Lung (tissue), 12 donors: Measurements from ENCODE around the gene LCLAT1. TPM values are rescaled to one million over a fixed set of nuclear protein-coding genes. Genes with fewer than 3 reads are reported as not detected.

Experiments
- ATAC-seq: fragments of 200-7000 bp; cut with Tn5 transposase; one replicate; pipeline ENCODE4 v1.9.1; 2020; ENCODE audit warnings: moderate number of reproducible peaks; ENCODE audit not compliant: insufficient read depth, low FRiP score
- DNase-seq, 3 donors: peaks; one replicate each; pipeline ENCODE4 v3.0.0-alpha.2; 2013 to 2017
- H3K27ac ChIP-seq, 2 donors: one replicate each; pipeline ENCODE4 v1.5.1; 2013; ENCODE audit warnings: mild to moderate bottlenecking in 2 of 2, moderate library complexity in 2 of 2, control low read depth in 1 of 2, inconsistent platforms in 1 of 2, low read depth in 1 of 2, low read length in 1 of 2
- H3K27me3 ChIP-seq, 3 donors: one replicate each; pipeline ENCODE4 v1.5.1; 2013; ENCODE audit warnings: low read length in 2 of 3; ENCODE audit not compliant: control insufficient read depth in 3 of 3, insufficient read depth in 3 of 3
- H3K36me3 ChIP-seq, 4 donors: one replicate each; pipeline ENCODE4 v1.5.1; 2013; ENCODE audit warnings: low read length in 4 of 4, mild to moderate bottlenecking in 1 of 4, moderate library complexity in 1 of 4; ENCODE audit not compliant: control insufficient read depth in 4 of 4, insufficient read depth in 4 of 4
- H3K4me1 ChIP-seq, 5 donors: one replicate each; pipeline ENCODE4 v1.5.1; 2013; ENCODE audit warnings: low read length in 5 of 5, mild to moderate bottlenecking in 2 of 5, moderate library complexity in 1 of 5; ENCODE audit not compliant: control insufficient read depth in 5 of 5, insufficient read depth in 5 of 5
- H3K4me3 ChIP-seq: one replicate; pipeline ENCODE4 v1.5.1; 2013; ENCODE audit warnings: mild to moderate bottlenecking, control low read depth, moderate library complexity
- H3K9ac ChIP-seq, 2 donors: one replicate each; pipeline ENCODE4 v1.5.1; 2013; ENCODE audit warnings: low read length in 2 of 2, control low read depth in 1 of 2; ENCODE audit not compliant: insufficient read depth in 1 of 2
- H3K9me3 ChIP-seq, 4 donors: one replicate each; pipeline ENCODE4 v1.5.1; 2013; ENCODE audit warnings: low read length in 3 of 4, mild to moderate bottlenecking in 1 of 4, moderate library complexity in 1 of 4; ENCODE audit not compliant: control insufficient read depth in 4 of 4, insufficient read depth in 3 of 4
- CTCF ChIP-seq: IDR thresholded peaks from 2 replicates; pipeline ENCODE4 v1.5.1; 2012; ENCODE audit warnings: mild to moderate bottlenecking; ENCODE audit errors: control extremely low read depth, extremely low read depth
- WGBS, 2 donors: extraction: QIAGEN DNeasy Blood & Tissue Kit; methylation state at CpG; one replicate each; pipeline ENCODE4 v1.1.7; 2013; 5-methylcytosine and 5-hydroxymethylcytosine counted together
- polyA plus RNA-seq, 2 donors: library from polyadenylated mRNA; stranded (reverse); fragments of 200-250 nt; gene quantifications; one replicate each; pipeline ENCODE4 v1.2.1, GENCODE V29; 2013
- total RNA-seq, 2 donors: library from RNA; depleted of rRNA in 1 of 2; stranded (reverse); fragments of >200 nt in 1 of 2; gene quantifications; one replicate each; pipeline ENCODE4 v1.2.1, GENCODE V29; 2014 to 2021
- donor health status: control.
- donor health status: control.
- donor health status: Bipolar disorder and iron deficiency.
- donor health status: healthy.
- donor health status: DM: yes; HTN: yes; CAD: no.

LCLAT1 gene
- total and polyA plus RNA-seq, 4 donors = 2.4 to 24.2 (median 10.8) TPM

- H3K9ac ChIP-seq = peak overlapping the region; percentile 34 to 56
- peak overlapping the region; percentile 77 to 93 for H3K27ac ChIP-seq
- peaks cover 0 to 11% (median 0%) of the 10 kb centered on the region in 4 donors for H3K36me3 ChIP-seq
- peak in 2 of 3 donors; percentile 38 to 47 for DNase-seq
- 2 to 4% methylated on average over 12 of the region's 12 CpGs for WGBS, 2 donors
- peaks cover 0 to 16% (median 2%) of the 10 kb centered on the region in 5 donors for H3K4me1 ChIP-seq
- no peak for TF ChIP-seq CTCF
- peak; percentile 38 for ATAC-seq
- no peaks in the 10 kb centered on the region for H3K27me3 ChIP-seq
- H3K9me3 ChIP-seq = no peaks in the 10 kb centered on the region
- H3K4me3 ChIP-seq = peak overlapping the region; percentile 64
These were observed 371 bp upstream of the LCLAT1 start for GRCh38 chr2:30446602-30447148.

DNA sequence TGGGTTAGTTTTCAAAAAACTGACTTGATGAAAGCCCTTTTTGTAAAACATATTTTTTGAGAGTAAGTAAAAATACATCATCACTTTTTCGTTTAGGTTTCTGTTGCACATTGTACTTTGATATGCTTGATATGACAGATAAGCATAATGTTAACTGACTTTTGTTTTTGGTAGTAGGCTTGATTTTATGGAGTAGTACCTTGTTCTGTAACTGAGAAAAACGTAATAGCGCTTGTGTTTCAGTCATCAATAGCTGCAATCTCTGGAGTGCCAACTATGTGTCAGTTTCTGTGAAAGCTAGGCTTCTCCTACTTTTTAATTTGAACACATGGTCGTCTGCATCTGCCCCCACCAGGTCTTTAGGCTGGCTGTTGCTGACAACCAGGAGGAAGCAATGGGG is 1.3 kb downstream of the LCLAT1 start:
- Histone ChIP-seq H3K27ac (peak overlapping the region in 1 of 2 donors; percentile 12), H3K4me1 (peaks cover 0 to 16% (median 8%) of the 10 kb centered on the region in 5 donors), H3K36me3 (peaks cover 0 to 11% (median 0%) of the 10 kb centered on the region in 4 donors), H3K9ac (peak overlapping the region in 1 of 2 donors; percentile 81), H3K9me3 (no peaks in the 10 kb centered on the region), H3K4me3 (peak overlapping the region; percentile 24), H3K27me3 (no peaks in the 10 kb centered on the region)
- WGBS, 2 donors = 70 to 75% methylated on average over 4 of the region's 4 CpGs
- DNase-seq (no peak), ATAC-seq (no peak)
- TF ChIP-seq CTCF = no peak

GRCh38 chr2:30448866-30449265 is 1.8 kb downstream of the LCLAT1 start:
- 92 to 94% methylated on average over 2 of the region's 2 CpGs for WGBS, 2 donors
- peaks cover 0 to 11% (median 0%) of the 10 kb centered on the region in 4 donors for H3K36me3 ChIP-seq
- no peaks in the 10 kb centered on the region for H3K9me3 ChIP-seq
- ATAC-seq (no peak), DNase-seq (no peak)
- H3K4me1 ChIP-seq = peaks cover 0 to 16% (median 9%) of the 10 kb centered on the region in 5 donors
- H3K27ac ChIP-seq = no peak overlapping the region
- H3K27me3 ChIP-seq = no peaks in the 10 kb centered on the region
- no peak overlapping the region for H3K4me3 ChIP-seq
- no peak overlapping the region for H3K9ac ChIP-seq
- TF ChIP-seq CTCF = no peak

DNA sequence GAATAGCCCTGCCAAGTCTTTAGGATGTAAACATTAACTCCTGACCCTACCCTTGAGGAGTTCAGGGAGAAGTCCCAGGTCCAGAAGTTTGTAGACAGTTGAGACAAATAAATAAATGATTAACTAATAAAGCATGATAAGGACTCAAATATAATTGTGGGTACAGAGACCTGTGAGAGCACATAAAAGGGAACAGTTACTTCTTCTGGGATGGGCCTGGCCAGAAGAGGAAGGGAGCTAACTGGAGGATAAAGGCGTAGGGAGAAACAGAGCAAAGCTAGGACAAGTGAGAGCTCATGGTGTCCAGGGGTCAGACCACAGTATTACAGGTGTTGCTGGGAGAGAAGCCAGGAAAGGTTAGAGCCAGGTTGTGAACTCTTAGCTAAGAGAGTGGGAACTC is 3.0 kb downstream of the LCLAT1 start:
- Histone ChIP-seq H3K36me3 (peaks cover 0 to 11% (median 0%) of the 10 kb centered on the region in 4 donors), H3K9me3 (no peaks in the 10 kb centered on the region), H3K4me1 (peaks cover 0 to 16% (median 9%) of the 10 kb centered on the region in 5 donors), H3K27ac (peak overlapping the region in 1 of 2 donors; percentile 41), H3K4me3 (no peak overlapping the region), H3K9ac (no peak overlapping the region), H3K27me3 (no peaks in the 10 kb centered on the region)
- no peak for ATAC-seq
- no peak for TF ChIP-seq CTCF
- no peak for DNase-seq
- 95 to 100% methylated on average over 1 of the region's 1 CpG for WGBS, 2 donors
